HG03442 (cell line): Measurements from ENCODE around the gene TEX11.
"Not testable (repeated sequence)": the region's sequence is repeated elsewhere in the genome, so short reads cannot be mapped to it uniquely, and the experiment has no call there.

Experiments used
- ATAC-seq: cut with Tn5 transposase; IDR thresholded peaks from one replicate; pipeline ENCODE4 v1.9.1; 2021; ENCODE audit warnings: mild to moderate bottlenecking, moderate library complexity; ENCODE audit not compliant: unreplicated experiment

Gene TEX11

GRCh38 chrX:70908541-70908940, at the start of gene TEX11:
Gene TEX11 (minus strand): TSS chrX:70908711. CDS start chrX:70907789, 922 bp downstream.
- ATAC-seq = no peak

GRCh38 chrX:70954871-70955270, 46.4 kb upstream of the TEX11 start:
- ATAC-seq = no peak

- ATAC-seq = no peak
Observed at GRCh38 chrX:70924294-70924911, 15.9 kb upstream of the TEX11 start.

- no peak for ATAC-seq
Observed at GRCh38 chrX:70922774-70923473, 14.4 kb upstream of the TEX11 start.

GRCh38 chrX:70921709-70922352, 13.3 kb upstream of the TEX11 start:
- no peak for ATAC-seq

GRCh38 chrX:70916754-70917153, 8.2 kb upstream of the TEX11 start:
- ATAC-seq = no peak

GRCh38 chrX:70907900-70908299, 611 bp downstream of the TEX11 start:
- ATAC-seq = no peak

- ATAC-seq = no peak
Observed at GRCh38 chrX:70901465-70901864, 7.0 kb downstream of the TEX11 start.

- ATAC-seq = not testable (repeated sequence)
Observed at GRCh38 chrX:70890441-70890840, 18.1 kb downstream of the TEX11 start.

GRCh38 chrX:70878902-70879301, 29.6 kb downstream of the TEX11 start:
- no peak for ATAC-seq

- no peak for ATAC-seq
Observed at GRCh38 chrX:70852294-70852693, 56.2 kb downstream of the TEX11 start.

- not testable (repeated sequence) for ATAC-seq
Observed at GRCh38 chrX:70844081-70844480, 64.4 kb downstream of the TEX11 start.

- ATAC-seq = not testable (repeated sequence)
Observed at GRCh38 chrX:70843620-70844019, 64.9 kb downstream of the TEX11 start.

GRCh38 chrX:70834589-70834988, 73.9 kb downstream of the TEX11 start:
- ATAC-seq = no peak

- no peak for ATAC-seq
Observed at GRCh38 chrX:70826715-70827114, 81.8 kb downstream of the TEX11 start.

- ATAC-seq = no peak
Observed at GRCh38 chrX:70825366-70825765, 83.1 kb downstream of the TEX11 start.

GRCh38 chrX:70808942-70809940, 99.3 kb downstream of the TEX11 start:
- no peak for ATAC-seq

- no peak for ATAC-seq
Observed at GRCh38 chrX:70806081-70806480, 102.4 kb downstream of the TEX11 start.

GRCh38 chrX:70796742-70797141, 111.8 kb downstream of the TEX11 start:
- not testable (repeated sequence) for ATAC-seq

- no peak for ATAC-seq
Observed at GRCh38 chrX:70774223-70774622, 134.3 kb downstream of the TEX11 start.
